ENCODE measurements around the gene CSNK2A1.
A peak's percentile ranks its signal among the peaks of the same experiment; 100 is the strongest.

CSNK2A1 gene

DNA sequence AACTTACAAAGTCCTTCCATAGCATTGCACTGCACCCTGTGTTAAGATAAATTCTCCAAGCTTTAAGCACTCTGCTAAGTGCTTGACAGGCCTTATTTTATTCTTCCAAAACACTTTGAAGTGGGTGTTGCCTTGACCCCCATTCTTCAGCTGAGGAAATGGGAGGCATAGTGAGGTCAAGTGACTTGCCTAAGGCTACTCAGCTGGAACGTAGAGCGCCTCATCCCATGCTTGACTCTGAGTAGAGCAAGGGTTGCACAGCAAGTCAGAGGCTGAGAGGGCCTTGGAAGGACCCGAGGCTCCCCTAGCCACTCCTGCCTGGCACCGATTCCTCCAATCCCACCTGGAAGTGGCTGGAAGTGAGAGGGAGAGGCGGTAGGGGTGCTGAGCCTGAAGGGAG, 19.6 kb upstream of the CSNK2A1 start:
- DNase-seq, result no peak

- DNase-seq, result no peak
Measured at GRCh38 chr20:562232-562897, 18.8 kb upstream of the CSNK2A1 start.

GRCh38 chr20:561437-562231, 18.0 kb upstream of the CSNK2A1 start:
- peak; percentile 6 for DNase-seq

GRCh38 chr20:560680-561079, 17.1 kb upstream of the CSNK2A1 start:
- no peak for DNase-seq

- no peak for DNase-seq
Measured at GRCh38 chr20:558117-558516, 14.5 kb upstream of the CSNK2A1 start.

- no peak for DNase-seq
Measured at GRCh38 chr20:556984-557383, 13.4 kb upstream of the CSNK2A1 start.

- no peak for DNase-seq
Measured at GRCh38 chr20:555976-556385, 12.4 kb upstream of the CSNK2A1 start.

DNA sequence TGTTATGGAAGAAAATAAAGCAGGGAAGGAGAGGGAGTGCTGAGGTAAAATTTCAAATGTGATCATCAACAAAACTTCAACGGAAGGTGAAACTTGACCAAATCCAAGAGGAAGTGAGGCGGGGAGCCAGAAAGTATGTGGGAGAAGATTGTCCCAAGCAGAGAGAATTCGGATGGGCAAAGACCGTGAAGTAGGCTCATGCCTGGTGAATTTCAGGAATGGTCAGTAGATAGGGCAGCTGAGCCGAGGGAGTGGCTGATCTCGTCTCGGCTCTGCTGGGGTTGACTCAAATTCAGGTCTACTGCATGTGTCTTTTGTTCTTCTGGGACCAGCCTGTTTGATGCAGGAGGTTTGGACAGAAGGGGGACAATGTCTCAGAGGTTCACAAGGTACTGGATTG, 7.0 kb upstream of the CSNK2A1 start:
- no peak for DNase-seq

GRCh38 chr20:549722-550496, 6.3 kb upstream of the CSNK2A1 start:
- no peak for DNase-seq

DNA sequence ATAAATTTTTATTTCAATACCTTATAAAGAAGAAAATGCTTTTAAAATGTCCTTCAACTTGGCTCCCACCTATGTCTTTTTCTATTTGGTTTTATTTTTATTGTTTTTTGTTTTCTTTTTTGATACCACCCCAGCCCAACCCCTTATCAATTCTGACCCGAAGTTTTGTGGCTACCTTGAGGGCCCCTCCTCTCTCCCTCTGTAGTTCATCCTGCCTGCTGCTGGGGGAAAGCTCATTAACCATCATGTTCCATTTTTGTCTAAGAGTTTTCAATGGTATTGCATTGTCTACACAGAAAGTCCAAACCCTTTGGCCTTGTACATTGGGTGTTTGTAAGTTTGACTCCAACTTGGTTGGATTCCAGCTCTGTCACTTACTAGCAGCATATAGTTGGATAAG, 5.3 kb upstream of the CSNK2A1 start:
- no peak for DNase-seq

DNA sequence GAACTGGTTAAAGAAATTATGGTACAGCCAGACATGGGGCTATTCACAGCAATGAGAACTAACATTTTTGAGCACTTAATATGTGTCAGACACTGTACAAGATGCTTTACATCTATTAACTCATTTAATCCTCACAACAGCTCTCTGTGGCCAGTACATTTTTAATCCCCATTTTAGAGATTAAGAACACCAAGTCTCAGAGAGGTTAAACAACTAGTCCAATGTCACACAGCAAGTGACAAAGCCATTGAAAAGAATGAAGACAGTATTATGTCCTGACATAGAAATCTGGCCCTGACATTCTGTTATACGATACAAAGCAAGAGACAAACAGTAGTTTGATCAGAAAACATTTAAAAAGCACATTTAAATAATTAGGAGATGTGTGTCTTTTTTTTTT, 3.8 kb upstream of the CSNK2A1 start:
- DNase-seq, result no peak

DNA sequence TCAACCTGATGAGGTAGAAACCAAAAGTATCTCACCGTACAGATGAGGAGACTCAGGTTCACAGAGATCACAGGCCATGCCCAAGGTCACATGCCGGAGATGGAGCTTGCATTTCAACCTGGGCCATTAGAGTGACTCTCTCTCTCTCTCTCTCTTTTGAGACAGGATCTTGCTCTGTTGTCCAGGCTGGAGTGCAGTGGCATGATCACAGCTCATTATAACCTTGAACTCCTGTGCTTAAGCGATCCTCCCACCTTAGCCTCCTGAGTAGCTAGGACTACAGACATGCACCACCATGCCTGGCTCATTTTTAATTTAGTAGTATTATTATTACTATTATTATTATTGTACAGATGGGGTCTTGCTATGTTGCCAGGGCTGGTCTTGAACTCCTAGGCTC, 2.8 kb upstream of the CSNK2A1 start:
- no peak for DNase-seq

- DNase-seq, result no peak
Measured at GRCh38 chr20:544153-544725, 649 bp upstream of the CSNK2A1 start.

DNA sequence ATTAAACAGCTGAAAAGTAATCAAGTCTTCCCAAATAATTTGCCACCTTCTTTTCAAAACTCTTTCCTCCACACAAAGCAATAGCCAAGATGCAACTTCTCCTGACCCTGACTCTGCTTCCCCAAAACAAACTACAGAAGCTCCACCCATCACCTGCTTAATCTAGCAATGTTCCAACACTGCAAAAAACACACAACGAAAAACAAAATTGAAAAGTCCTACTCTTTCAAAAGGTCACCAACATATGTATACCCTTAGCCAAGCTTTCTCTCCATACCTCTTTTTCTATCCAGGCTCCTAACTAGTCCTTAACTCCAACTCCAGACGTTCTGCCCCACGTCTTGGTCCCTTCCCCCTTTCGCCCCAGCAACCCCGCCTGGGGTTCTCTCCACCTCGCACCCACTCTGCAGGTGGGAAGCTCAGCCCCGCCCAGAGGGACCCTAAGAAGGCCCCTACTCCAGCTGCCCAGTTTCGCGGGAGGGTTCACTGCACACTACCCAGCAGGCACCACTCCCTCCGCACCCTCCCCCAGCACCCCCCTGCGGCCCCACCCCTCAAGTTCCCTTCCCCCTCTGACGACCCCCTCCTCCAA, 717 bp downstream of the CSNK2A1 start:
- no peak for DNase-seq

DNA sequence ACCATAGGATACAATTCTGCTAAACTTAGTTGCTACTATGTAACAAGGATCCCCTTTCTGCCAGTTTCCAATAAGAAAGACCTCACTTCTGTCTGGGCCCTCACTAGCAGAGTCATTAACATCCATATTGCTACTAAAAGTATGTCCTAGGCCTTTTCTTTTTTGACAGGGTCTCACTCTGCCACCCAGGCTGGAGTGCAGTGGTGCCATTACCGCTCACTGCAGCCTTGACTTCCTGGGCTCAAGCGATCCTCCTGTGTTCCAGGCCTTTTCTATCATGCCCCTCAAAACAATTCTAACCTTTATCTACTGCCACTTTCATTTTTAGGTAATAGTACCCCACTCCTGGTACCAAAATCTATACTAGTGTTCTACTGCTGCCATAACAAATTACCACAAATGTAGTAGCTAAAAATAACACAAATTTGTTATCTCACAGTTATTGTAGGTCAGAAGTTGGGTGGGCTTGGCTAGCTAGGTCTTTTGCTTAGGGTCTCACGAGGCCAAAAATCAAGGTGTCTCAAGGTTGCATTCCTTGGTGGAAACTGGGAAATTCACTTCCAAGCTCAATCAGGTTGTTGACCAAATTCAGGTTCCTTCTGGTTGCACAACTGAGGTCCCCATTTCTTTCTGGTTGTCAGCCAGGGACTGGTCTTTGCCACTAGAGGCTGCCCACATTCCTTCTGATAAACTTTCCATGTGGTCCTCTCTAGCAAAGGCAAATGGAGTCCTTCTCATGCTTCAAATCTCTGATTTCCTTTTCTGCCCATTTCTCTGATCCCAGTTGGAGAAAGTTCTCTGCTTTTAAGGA, 3.0 kb downstream of the CSNK2A1 start:
- DNase-seq, result no peak

- DNase-seq, result no peak
Measured at GRCh38 chr20:539848-540247, 3.7 kb downstream of the CSNK2A1 start.

- no peak for DNase-seq
Measured at GRCh38 chr20:539191-539590, 4.4 kb downstream of the CSNK2A1 start.

GRCh38 chr20:537983-538382, 5.6 kb downstream of the CSNK2A1 start:
- no peak for DNase-seq

- DNase-seq, result no peak
Measured at GRCh38 chr20:536426-537010, 7.1 kb downstream of the CSNK2A1 start.

- no peak for DNase-seq
Measured at GRCh38 chr20:535958-536357, 7.6 kb downstream of the CSNK2A1 start.

- DNase-seq, result no peak
Measured at GRCh38 chr20:533526-533925, 10.1 kb downstream of the CSNK2A1 start.

DNA sequence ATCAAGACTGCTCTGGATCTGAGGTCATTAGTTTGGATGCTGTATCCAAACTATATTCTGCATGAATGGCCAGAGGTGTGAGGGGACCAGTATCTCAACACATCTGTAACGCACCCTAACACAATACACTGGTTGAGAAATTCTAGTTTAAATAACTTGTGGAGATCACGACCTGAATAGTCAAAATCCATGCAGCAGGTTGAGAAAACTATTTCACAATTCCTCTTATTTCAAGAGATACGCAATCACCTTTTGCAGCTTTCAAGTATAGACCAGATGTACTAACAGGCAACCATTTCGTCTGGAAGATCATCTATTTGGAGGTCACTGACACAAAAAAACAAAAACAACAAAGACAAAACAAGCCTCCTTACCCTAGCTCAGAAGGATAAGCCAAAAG, 11.1 kb downstream of the CSNK2A1 start:
- no peak for DNase-seq

Measured in NCI-H2081 treated with DMSO at 0.1 percent for 48 hours (cell line).